ENCODE measurements around the gene ZNF215. TPM values are rescaled to one million over a fixed set of nuclear protein-coding genes. Genes with fewer than 3 reads are reported as not detected.
"Not testable (repeated sequence)": the region's sequence is repeated elsewhere in the genome, so short reads cannot be mapped to it uniquely, and the experiment has no call there.

The ZNF215 gene
- total and polyA plus RNA-seq, 4 donors: 0.26 to 3.9 (median 0.85) TPM

DNA sequence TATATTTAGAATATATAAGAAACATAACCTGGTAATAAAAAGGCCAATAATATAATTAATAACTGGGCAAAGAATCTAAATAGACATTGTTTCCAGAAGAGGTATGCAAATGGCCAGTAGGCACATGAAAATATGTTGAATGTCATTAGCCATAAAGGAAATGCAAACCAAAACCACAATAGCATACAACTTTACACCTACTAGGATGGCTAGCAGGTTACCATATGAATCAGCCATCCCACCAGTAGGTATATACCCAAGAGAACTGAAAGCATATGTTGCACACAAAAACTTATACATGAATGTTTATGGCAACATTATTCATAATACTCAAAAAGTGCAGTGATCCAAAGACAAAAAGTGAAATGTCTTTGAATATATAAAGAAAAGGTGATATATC is 31.2 kb upstream of the ZNF215 start:
- Histone ChIP-seq H3K9ac (ENCODE audit: insufficient read depth in 1 of 2, low read length in 2 of 2) (no peak overlapping the region), H3K4me1 (ENCODE audit: control insufficient read depth in 5 of 5, insufficient read depth in 5 of 5, low read length in 5 of 5) (no peaks in the 10 kb centered on the region), H3K9me3 (ENCODE audit: control insufficient read depth in 4 of 4, insufficient read depth in 3 of 4, low read length in 3 of 4) (no peaks in the 10 kb centered on the region), H3K36me3 (ENCODE audit: control insufficient read depth in 4 of 4, insufficient read depth in 4 of 4, low read length in 4 of 4) (no peaks in the 10 kb centered on the region), H3K27me3 (ENCODE audit: control insufficient read depth in 3 of 3, insufficient read depth in 3 of 3, low read length in 2 of 3) (no peaks in the 10 kb centered on the region), H3K27ac (ENCODE audit: low read depth in 1 of 2, low read length in 1 of 2) (no peak overlapping the region), H3K4me3 (no peak overlapping the region)
- ATAC-seq (ENCODE audit: insufficient read depth, low FRiP score) (no peak), DNase-seq (no peak)
- TF ChIP-seq, protein P1, sequence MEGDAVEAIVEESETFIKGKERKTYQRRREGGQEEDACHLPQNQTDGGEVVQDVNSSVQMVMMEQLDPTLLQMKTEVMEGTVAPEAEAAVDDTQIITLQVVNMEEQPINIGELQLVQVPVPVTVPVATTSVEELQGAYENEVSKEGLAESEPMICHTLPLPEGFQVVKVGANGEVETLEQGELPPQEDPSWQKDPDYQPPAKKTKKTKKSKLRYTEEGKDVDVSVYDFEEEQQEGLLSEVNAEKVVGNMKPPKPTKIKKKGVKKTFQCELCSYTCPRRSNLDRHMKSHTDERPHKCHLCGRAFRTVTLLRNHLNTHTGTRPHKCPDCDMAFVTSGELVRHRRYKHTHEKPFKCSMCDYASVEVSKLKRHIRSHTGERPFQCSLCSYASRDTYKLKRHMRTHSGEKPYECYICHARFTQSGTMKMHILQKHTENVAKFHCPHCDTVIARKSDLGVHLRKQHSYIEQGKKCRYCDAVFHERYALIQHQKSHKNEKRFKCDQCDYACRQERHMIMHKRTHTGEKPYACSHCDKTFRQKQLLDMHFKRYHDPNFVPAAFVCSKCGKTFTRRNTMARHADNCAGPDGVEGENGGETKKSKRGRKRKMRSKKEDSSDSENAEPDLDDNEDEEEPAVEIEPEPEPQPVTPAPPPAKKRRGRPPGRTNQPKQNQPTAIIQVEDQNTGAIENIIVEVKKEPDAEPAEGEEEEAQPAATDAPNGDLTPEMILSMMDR (IDR thresholded peaks at IDR 0.05; ENCODE audit: control extremely low read depth, extremely low read depth): no peak

DNA sequence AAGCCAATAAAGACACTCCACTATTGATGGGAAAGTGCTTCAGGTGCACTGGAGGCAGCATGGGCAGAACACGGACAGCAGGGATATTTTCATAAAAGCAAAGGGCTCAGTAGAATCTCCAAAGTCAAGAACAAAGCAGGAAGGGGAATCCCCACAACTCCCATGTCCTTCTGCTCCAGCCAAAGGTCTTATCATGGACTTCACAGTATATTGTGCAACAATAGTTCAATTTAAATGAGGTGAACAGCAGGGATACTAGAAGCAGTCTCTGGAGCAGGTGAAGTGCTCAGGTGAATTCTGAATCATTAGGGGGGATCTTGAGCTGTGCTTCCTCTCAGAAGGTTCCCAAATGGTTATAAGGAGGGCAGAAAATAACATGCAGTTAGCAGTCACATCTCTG is 27.3 kb upstream of the ZNF215 start:
- Histone ChIP-seq H3K4me3 (no peak overlapping the region), H3K9ac (ENCODE audit: insufficient read depth in 1 of 2, low read length in 2 of 2) (no peak overlapping the region), H3K27ac (ENCODE audit: low read depth in 1 of 2, low read length in 1 of 2) (no peak overlapping the region), H3K9me3 (ENCODE audit: control insufficient read depth in 4 of 4, insufficient read depth in 3 of 4, low read length in 3 of 4) (no peaks in the 10 kb centered on the region), H3K36me3 (ENCODE audit: control insufficient read depth in 4 of 4, insufficient read depth in 4 of 4, low read length in 4 of 4) (no peaks in the 10 kb centered on the region), H3K4me1 (ENCODE audit: control insufficient read depth in 5 of 5, insufficient read depth in 5 of 5, low read length in 5 of 5) (no peaks in the 10 kb centered on the region), H3K27me3 (ENCODE audit: control insufficient read depth in 3 of 3, insufficient read depth in 3 of 3, low read length in 2 of 3) (no peaks in the 10 kb centered on the region)
- ATAC-seq (ENCODE audit: insufficient read depth, low FRiP score): no peak
- no peak for DNase-seq
- TF ChIP-seq, protein P1 (IDR thresholded peaks at IDR 0.05; ENCODE audit: control extremely low read depth, extremely low read depth): no peak
- 62 to 88% methylated on average over 1 of the region's 1 CpG for WGBS, 2 donors

DNA sequence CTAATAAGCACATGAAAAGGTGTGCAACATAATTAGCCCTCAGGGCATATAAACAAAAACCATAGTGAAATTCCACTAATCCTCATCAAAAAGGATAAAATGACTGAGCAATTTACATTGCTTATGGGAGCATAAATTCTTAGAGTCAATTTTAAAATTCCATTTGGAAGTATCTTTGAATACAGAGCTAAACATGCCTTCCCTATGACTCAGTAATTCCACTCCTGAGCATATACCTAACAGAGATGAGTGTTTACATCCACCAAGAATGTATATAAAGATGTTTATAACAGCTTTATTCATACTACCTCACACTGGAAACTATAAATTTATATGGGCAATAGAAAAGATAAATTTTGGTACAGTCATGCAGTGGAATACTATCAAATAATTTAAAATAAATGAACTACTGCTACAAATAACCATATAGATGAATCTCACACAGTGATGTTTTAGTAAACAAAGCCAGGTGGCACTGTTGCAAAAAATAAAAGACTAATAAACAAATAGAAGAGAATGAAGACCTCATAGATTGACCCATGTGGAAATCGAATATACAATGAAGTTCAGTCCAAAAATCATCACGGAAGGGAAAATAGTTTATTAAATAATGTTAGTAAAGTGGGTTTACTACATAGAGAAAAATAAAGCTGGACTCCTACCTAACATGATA is 25.8 kb upstream of the ZNF215 start:
- Histone ChIP-seq H3K9ac (ENCODE audit: insufficient read depth in 1 of 2, low read length in 2 of 2) (no peak overlapping the region), H3K4me3 (no peak overlapping the region), H3K36me3 (ENCODE audit: control insufficient read depth in 4 of 4, insufficient read depth in 4 of 4, low read length in 4 of 4) (no peaks in the 10 kb centered on the region), H3K27ac (ENCODE audit: low read depth in 1 of 2, low read length in 1 of 2) (no peak overlapping the region), H3K4me1 (ENCODE audit: control insufficient read depth in 5 of 5, insufficient read depth in 5 of 5, low read length in 5 of 5) (no peaks in the 10 kb centered on the region), H3K9me3 (ENCODE audit: control insufficient read depth in 4 of 4, insufficient read depth in 3 of 4, low read length in 3 of 4) (no peaks in the 10 kb centered on the region), H3K27me3 (ENCODE audit: control insufficient read depth in 3 of 3, insufficient read depth in 3 of 3, low read length in 2 of 3) (no peaks in the 10 kb centered on the region)
- TF ChIP-seq, protein P1 (IDR thresholded peaks at IDR 0.05; ENCODE audit: control extremely low read depth, extremely low read depth): no peak
- ATAC-seq (ENCODE audit: insufficient read depth, low FRiP score): no peak
- peak in 1 of 3 donors; percentile 1 for DNase-seq
- WGBS, 2 donors: 60 to 75% methylated on average over 2 of the region's 2 CpGs

DNA sequence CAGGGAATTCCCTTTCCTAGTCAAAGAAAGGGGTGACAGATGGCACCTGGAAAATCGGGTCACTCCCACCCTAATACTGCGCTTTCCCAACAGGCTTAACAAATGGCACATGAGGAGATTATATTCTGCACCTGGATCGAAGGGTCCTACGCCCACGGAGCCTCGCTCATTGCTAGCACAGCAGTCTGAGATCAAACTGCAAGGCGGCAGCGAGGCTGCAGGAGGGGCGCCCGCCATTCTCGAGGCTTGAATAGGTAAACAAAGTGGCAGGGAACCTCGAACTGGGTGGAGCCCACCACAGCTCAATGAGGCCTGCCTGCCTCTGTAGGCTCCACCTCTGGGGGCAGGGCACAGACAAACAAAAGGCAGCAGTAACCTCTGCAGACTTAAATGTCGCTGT is 21.4 kb upstream of the ZNF215 start:
- not testable (repeated sequence) for H3K27me3 ChIP-seq (ENCODE audit: control insufficient read depth in 3 of 3, insufficient read depth in 3 of 3, low read length in 2 of 3); H3K9ac ChIP-seq (ENCODE audit: insufficient read depth in 1 of 2, low read length in 2 of 2); ATAC-seq (ENCODE audit: insufficient read depth, low FRiP score); H3K27ac ChIP-seq (ENCODE audit: low read depth in 1 of 2, low read length in 1 of 2); H3K36me3 ChIP-seq (ENCODE audit: control insufficient read depth in 4 of 4, insufficient read depth in 4 of 4, low read length in 4 of 4); H3K9me3 ChIP-seq (ENCODE audit: control insufficient read depth in 4 of 4, insufficient read depth in 3 of 4, low read length in 3 of 4); H3K4me3 ChIP-seq; H3K4me1 ChIP-seq (ENCODE audit: control insufficient read depth in 5 of 5, insufficient read depth in 5 of 5, low read length in 5 of 5); DNase-seq
- 84 to 98% methylated on average over 13 of the region's 13 CpGs for whole genome bisulfite sequencing, 2 donors
